HEK293 (cell line): ENCODE data around the gene YPEL1.

Experiments used
- BCL6B ChIP-seq: fragments of 450-650 bp; formaldehyde crosslinking; IDR thresholded peaks from 2 replicates; pipeline ENCODE4 v1.5.1; 2017; ENCODE audit warnings: missing biosample characterization, missing genetic modification characterization
- CTCF ChIP-seq: fragments of 450-650 bp; formaldehyde crosslinking; IDR thresholded peaks from 2 replicates; pipeline ENCODE4 v1.5.1; 2016; ENCODE audit warnings: missing biosample characterization, missing genetic modification characterization
- SP7 ChIP-seq: fragments of 450-650 bp; formaldehyde crosslinking; IDR thresholded peaks from 2 replicates; pipeline ENCODE4 v1.5.1; 2016; ENCODE audit warnings: missing biosample characterization, missing genetic modification characterization
- ZFP41 ChIP-seq: fragments of 450-650 bp; formaldehyde crosslinking; IDR thresholded peaks from 2 replicates; pipeline ENCODE4 v1.5.1; 2016; ENCODE audit warnings: missing biosample characterization, missing genetic modification characterization, borderline replicate concordance
- ZNF274 ChIP-seq, 2 experiments: fragments of 200-500 bp in 1 of 2; fragments of 450-650 bp in 1 of 2; sonication (Bioruptor generic) in 1 of 2; formaldehyde crosslinking in 1 of 2; IDR thresholded peaks; 2 replicates each; pipeline versions ENCODE4 v1.5.1 to v1.6.1; 2014 to 2016; ENCODE audit warnings: borderline replicate concordance in 1 of 2, inconsistent platforms in 1 of 2, low read length in 1 of 2, missing biosample characterization in 1 of 2, missing genetic modification characterization in 1 of 2
- ZNF37A ChIP-seq: fragments of 450-650 bp; IDR thresholded peaks from 2 replicates; pipeline ENCODE4 v1.5.1; 2018; ENCODE audit warnings: missing biosample characterization, missing genetic modification characterization

- TF ChIP-seq SP7 (tag by site-specific recombination) (no peak), ZNF274 (IDR thresholded peaks at IDR 0.05; ENCODE audit: low read length) (no peak), ZNF274 (tag by site-specific recombination; IDR thresholded peaks at IDR 0.05; ENCODE audit: borderline replicate concordance) (no peak), ZFP41 (tag by site-specific recombination) (no peak), BCL6B (no peak), CTCF (tag by site-specific recombination) (no peak), ZNF37A (tag by site-specific recombination) (no peak)
Observed at GRCh38 chr22:21755851-21756284, 20.3 kb upstream of the YPEL1 start.
